ENCODE data around the gene IL19. TPM values are rescaled to one million over a fixed set of nuclear protein-coding genes. Genes with fewer than 3 reads are reported as not detected.

Gene IL19
- total RNA-seq, 1 donor from 2014 or later: not detected

DNA sequence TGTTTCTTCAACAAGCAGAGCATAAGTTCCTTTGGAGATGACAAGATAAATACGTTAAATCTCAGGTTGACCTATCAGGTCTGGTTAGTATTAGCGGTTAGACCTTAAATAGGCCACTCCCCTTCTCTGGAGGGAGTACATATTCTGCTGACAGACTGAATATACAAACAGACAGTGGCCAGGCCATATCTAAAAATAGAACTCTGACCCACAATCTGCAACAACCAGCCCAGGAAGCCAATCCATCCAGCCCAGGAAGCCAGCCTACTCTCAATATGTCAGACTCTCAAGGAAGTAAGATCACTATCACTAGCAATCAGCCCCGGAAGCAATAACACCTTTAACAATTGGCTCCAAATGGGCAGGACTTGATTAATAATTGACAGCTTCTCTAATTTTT lies 101.6 kb downstream of the IL19 start:
- peaks cover 24% of the 10 kb centered on the region for H3K27me3 Mint-ChIP-seq
- H3K36me3 Mint-ChIP-seq: no peaks in the 10 kb centered on the region
- no peak overlapping the region for H3K4me3 Mint-ChIP-seq
- H3K27ac Mint-ChIP-seq: no peak overlapping the region
- TF ChIP-seq, protein P1, sequence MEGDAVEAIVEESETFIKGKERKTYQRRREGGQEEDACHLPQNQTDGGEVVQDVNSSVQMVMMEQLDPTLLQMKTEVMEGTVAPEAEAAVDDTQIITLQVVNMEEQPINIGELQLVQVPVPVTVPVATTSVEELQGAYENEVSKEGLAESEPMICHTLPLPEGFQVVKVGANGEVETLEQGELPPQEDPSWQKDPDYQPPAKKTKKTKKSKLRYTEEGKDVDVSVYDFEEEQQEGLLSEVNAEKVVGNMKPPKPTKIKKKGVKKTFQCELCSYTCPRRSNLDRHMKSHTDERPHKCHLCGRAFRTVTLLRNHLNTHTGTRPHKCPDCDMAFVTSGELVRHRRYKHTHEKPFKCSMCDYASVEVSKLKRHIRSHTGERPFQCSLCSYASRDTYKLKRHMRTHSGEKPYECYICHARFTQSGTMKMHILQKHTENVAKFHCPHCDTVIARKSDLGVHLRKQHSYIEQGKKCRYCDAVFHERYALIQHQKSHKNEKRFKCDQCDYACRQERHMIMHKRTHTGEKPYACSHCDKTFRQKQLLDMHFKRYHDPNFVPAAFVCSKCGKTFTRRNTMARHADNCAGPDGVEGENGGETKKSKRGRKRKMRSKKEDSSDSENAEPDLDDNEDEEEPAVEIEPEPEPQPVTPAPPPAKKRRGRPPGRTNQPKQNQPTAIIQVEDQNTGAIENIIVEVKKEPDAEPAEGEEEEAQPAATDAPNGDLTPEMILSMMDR (conservative IDR thresholded peaks at IDR 0.05): no peak
- DNase-seq (ENCODE audit: extremely low spot score, unreplicated experiment): no peak
- peaks cover 4% of the 10 kb centered on the region for H3K9me3 Mint-ChIP-seq
- H3K4me1 Mint-ChIP-seq (ENCODE audit: unreplicated experiment): no peaks in the 10 kb centered on the region

- H3K9me3 Mint-ChIP-seq: peaks cover 4% of the 10 kb centered on the region
- H3K27ac Mint-ChIP-seq: no peak overlapping the region
- H3K36me3 Mint-ChIP-seq: no peaks in the 10 kb centered on the region
- DNase-seq (ENCODE audit: extremely low spot score, unreplicated experiment): no peak
- H3K4me3 Mint-ChIP-seq: no peak overlapping the region
- H3K27me3 Mint-ChIP-seq: peaks cover 11% of the 10 kb centered on the region
- H3K4me1 Mint-ChIP-seq (ENCODE audit: unreplicated experiment): no peaks in the 10 kb centered on the region
- TF ChIP-seq, protein P1 (conservative IDR thresholded peaks at IDR 0.05): no peak
These were observed 103.1 kb downstream of the IL19 start for GRCh38 chr1:206873603-206874188.

- no peaks in the 10 kb centered on the region for H3K27me3 Mint-ChIP-seq
- H3K4me1 Mint-ChIP-seq (ENCODE audit: unreplicated experiment): no peaks in the 10 kb centered on the region
- DNase-seq (ENCODE audit: extremely low spot score, unreplicated experiment): no peak
- H3K9me3 Mint-ChIP-seq: peaks cover 4% of the 10 kb centered on the region
- TF ChIP-seq, protein P1 (conservative IDR thresholded peaks at IDR 0.05): no peak
- no peak overlapping the region for H3K27ac Mint-ChIP-seq
- no peak overlapping the region for H3K4me3 Mint-ChIP-seq
- no peaks in the 10 kb centered on the region for H3K36me3 Mint-ChIP-seq
These were observed 105.3 kb downstream of the IL19 start for GRCh38 chr1:206875752-206876377.

GRCh38 chr1:206878456-206878855 lies 107.9 kb downstream of the IL19 start:
- Mint-ChIP-seq H3K27me3 (peaks cover 4% of the 10 kb centered on the region), H3K27ac (no peak overlapping the region), H3K4me3 (no peak overlapping the region), H3K36me3 (no peaks in the 10 kb centered on the region), H3K4me1 (ENCODE audit: unreplicated experiment) (no peaks in the 10 kb centered on the region), H3K9me3 (no peaks in the 10 kb centered on the region)
- TF ChIP-seq, protein P1 (conservative IDR thresholded peaks at IDR 0.05): peak; percentile 22
- DNase-seq (ENCODE audit: extremely low spot score, unreplicated experiment): no peak

DNA sequence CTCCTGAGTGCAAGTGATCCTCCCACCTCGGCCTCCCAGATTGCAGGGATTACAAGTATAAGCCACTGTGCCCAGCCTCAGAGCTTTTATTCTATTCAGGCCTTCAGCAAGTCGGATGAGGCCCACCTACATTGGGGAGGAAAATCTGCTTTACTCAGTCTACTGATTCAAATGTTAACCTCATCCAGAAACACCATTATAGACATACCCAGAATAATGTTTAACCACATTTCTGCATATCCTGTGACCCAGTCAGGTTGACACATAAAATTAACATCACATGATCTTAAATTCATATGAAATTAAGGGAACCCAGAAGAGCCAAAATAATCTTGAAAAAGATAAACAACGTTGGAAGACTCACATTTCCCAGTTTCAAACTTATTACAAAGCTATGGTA lies 109.7 kb downstream of the IL19 start:
- Mint-ChIP-seq H3K36me3 (no peaks in the 10 kb centered on the region), H3K27me3 (peaks cover 7% of the 10 kb centered on the region), H3K9me3 (no peaks in the 10 kb centered on the region), H3K27ac (no peak overlapping the region), H3K4me1 (ENCODE audit: unreplicated experiment) (no peaks in the 10 kb centered on the region), H3K4me3 (no peak overlapping the region)
- DNase-seq (ENCODE audit: extremely low spot score, unreplicated experiment): no peak
- TF ChIP-seq, protein P1 (conservative IDR thresholded peaks at IDR 0.05): no peak
